ENCODE results near the gene GAMT. TPM values are rescaled to one million over a fixed set of nuclear protein-coding genes. Genes with fewer than 3 reads are reported as not detected.
A peak's percentile ranks its signal among the peaks of the same experiment; 100 is the strongest.

GAMT gene
- total and polyA plus RNA-seq, 2 of the 13 experiments (the other 11 are each of a cell fraction or from before 2014, with no cell fraction given), result 115 to 124 TPM

DNA sequence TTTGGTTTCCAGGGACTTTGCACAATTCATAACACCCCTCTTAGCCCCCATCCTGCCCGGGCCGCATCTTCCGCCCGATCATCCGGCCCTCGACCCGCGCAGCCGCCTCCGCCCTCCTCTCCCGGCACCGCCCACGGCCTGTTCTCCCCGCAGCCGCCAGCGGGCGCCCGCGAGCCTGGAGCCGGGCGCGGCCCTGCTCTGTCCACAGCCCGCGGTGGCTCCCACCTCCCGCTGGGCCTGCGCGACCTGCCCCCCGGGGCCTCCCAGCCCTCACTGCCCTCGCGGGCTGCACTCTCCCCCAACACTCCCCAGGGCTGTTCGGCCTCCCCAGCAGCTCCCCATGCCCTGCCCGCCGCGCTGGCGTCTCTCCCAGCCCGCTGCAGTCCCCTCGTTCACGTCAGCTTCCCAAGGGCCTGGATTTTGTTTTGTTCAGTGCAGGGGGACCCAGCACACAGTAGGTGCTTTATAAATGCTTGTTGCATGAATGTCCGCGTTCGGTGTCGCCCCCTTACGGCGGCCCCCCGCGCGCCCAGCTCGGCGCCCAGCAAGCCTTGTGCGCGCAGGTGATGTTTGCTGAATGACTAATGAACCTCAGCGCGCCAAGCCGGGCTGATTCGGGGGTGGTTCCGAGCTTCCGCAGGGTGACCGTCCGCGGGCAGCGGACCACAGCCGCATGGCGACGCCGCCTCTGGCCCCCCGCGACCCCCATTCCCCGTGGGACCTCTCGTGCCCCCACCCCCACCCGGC lies 44.0 kb upstream of the GAMT start (continued):
- TF ChIP-seq CREM (IDR thresholded peaks at IDR 0.05), result no peak
- TF ChIP-seq CREM (CRISPR knock-in tag; IDR thresholded peaks at IDR 0.05), result no peak
- TF ChIP-seq, protein P1, sequence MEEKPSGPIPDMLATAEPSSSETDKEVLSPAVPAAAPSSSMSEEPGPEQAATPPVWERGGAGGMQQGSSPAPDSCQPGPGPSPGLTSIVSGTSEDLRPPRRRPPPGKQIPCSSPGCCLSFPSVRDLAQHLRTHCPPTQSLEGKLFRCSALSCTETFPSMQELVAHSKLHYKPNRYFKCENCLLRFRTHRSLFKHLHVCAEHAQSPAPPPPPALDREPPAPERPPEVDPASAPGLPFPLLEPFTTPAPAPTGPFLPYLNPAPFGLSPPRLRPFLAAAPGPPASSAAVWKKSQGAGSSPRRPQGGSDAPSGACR (CRISPR knock-in tag; IDR thresholded peaks at IDR 0.05), result no peak
- TF ChIP-seq ZNF792 (CRISPR knock-in tag; IDR thresholded peaks at IDR 0.05), result no peak
- TF ChIP-seq ZNF230 (CRISPR knock-in tag; IDR thresholded peaks at IDR 0.05), result no peak
- TF ChIP-seq ZBTB38 (CRISPR knock-in tag; IDR thresholded peaks at IDR 0.05), result peak; percentile 69; the same call in 1 of the 2 replicates
- 0 out of 2 replicates have a peak, but pooled peaks have one; percentile 18 for TF ChIP-seq ZNF614 (CRISPR knock-in tag; IDR thresholded peaks at IDR 0.05; ENCODE audit: borderline replicate concordance)
- TF ChIP-seq HMG20A (CRISPR knock-in tag; IDR thresholded peaks at IDR 0.05; ENCODE audit: borderline replicate concordance), result no peak
- TF ChIP-seq RARG (CRISPR knock-in tag; IDR thresholded peaks at IDR 0.05; ENCODE audit: low read depth), result no peak
- TF ChIP-seq MBNL3 (CRISPR knock-in tag; conservative IDR thresholded peaks at IDR 0.05), result no peak
- TF ChIP-seq, protein P2, sequence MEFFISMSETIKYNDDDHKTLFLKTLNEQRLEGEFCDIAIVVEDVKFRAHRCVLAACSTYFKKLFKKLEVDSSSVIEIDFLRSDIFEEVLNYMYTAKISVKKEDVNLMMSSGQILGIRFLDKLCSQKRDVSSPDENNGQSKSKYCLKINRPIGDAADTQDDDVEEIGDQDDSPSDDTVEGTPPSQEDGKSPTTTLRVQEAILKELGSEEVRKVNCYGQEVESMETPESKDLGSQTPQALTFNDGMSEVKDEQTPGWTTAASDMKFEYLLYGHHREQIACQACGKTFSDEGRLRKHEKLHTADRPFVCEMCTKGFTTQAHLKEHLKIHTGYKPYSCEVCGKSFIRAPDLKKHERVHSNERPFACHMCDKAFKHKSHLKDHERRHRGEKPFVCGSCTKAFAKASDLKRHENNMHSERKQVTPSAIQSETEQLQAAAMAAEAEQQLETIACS (CRISPR knock-in tag; IDR thresholded peaks at IDR 0.05), result peak; percentile 69; the same call in 1 of the 2 replicates
- TF ChIP-seq, protein P3, sequence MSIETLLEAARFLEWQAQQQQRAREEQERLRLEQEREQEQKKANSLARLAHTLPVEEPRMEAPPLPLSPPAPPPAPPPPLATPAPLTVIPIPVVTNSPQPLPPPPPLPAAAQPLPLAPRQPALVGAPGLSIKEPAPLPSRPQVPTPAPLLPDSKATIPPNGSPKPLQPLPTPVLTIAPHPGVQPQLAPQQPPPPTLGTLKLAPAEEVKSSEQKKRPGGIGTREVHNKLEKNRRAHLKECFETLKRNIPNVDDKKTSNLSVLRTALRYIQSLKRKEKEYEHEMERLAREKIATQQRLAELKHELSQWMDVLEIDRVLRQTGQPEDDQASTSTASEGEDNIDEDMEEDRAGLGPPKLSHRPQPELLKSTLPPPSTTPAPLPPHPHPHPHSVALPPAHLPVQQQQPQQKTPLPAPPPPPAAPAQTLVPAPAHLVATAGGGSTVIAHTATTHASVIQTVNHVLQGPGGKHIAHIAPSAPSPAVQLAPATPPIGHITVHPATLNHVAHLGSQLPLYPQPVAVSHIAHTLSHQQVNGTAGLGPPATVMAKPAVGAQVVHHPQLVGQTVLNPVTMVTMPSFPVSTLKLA (IDR thresholded peaks at IDR 0.05), result no peak
- no peak for TF ChIP-seq ZNF773 (CRISPR knock-in tag; IDR thresholded peaks at IDR 0.05; ENCODE audit: borderline replicate concordance)
- TF ChIP-seq, protein P4, sequence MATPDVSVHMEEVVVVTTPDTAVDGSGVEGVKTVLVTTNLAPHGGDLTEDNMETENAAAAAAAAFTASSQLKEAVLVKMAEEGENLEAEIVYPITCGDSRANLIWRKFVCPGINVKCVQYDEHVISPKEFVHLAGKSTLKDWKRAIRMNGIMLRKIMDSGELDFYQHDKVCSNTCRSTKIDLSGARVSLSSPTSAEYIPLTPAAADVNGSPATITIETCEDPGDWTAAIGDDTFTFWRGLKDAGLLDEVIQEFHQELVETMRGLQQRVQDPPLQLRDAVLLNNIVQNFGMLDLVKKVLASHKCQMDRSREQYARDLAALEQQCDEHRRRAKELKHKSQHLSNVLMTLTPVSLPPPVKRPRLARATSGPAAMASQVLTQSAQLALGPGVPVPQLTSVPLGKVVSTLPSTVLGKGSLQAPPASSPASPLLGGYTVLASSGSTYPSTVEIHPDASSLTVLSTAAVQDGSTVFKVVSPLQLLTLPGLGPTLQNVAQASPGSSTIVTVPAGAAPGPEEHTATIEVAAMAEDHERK (CRISPR knock-in tag; IDR thresholded peaks at IDR 0.05; ENCODE audit: low read depth), result no peak
- TF ChIP-seq, protein P5, sequence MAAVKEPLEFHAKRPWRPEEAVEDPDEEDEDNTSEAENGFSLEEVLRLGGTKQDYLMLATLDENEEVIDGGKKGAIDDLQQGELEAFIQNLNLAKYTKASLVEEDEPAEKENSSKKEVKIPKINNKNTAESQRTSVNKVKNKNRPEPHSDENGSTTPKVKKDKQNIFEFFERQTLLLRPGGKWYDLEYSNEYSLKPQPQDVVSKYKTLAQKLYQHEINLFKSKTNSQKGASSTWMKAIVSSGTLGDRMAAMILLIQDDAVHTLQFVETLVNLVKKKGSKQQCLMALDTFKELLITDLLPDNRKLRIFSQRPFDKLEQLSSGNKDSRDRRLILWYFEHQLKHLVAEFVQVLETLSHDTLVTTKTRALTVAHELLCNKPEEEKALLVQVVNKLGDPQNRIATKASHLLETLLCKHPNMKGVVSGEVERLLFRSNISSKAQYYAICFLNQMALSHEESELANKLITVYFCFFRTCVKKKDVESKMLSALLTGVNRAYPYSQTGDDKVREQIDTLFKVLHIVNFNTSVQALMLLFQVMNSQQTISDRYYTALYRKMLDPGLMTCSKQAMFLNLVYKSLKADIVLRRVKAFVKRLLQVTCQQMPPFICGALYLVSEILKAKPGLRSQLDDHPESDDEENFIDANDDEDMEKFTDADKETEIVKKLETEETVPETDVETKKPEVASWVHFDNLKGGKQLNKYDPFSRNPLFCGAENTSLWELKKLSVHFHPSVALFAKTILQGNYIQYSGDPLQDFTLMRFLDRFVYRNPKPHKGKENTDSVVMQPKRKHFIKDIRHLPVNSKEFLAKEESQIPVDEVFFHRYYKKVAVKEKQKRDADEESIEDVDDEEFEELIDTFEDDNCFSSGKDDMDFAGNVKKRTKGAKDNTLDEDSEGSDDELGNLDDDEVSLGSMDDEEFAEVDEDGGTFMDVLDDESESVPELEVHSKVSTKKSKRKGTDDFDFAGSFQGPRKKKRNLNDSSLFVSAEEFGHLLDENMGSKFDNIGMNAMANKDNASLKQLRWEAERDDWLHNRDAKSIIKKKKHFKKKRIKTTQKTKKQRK (IDR thresholded peaks at IDR 0.05; ENCODE audit: low read length), result no peak
- no peak for TF ChIP-seq DNMT3B (CRISPR knock-in tag; conservative IDR thresholded peaks at IDR 0.05)
- no peak for TF ChIP-seq ZNF382 (CRISPR knock-in tag; IDR thresholded peaks at IDR 0.05; ENCODE audit: borderline replicate concordance)
- TF ChIP-seq FOXJ3 (CRISPR knock-in tag; IDR thresholded peaks at IDR 0.05; ENCODE audit: borderline replicate concordance), result no peak
- TF ChIP-seq, protein P6, sequence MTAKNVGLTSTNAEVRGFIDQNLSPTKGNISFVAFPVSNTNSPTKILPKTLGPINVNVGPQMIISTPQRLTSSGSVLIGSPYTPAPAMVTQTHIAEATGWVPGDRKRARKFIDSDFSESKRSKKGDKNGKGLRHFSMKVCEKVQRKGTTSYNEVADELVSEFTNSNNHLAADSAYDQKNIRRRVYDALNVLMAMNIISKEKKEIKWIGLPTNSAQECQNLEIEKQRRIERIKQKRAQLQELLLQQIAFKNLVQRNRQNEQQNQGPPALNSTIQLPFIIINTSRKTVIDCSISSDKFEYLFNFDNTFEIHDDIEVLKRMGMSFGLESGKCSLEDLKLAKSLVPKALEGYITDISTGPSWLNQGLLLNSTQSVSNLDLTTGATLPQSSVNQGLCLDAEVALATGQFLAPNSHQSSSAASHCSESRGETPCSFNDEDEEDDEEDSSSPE (CRISPR knock-in tag; IDR thresholded peaks at IDR 0.05), result peak; percentile 52; the same call in 1 of the 2 replicates

Measured in HepG2 (cell line).